ENCODE data around the gene WDR17.

Gene WDR17

DNA sequence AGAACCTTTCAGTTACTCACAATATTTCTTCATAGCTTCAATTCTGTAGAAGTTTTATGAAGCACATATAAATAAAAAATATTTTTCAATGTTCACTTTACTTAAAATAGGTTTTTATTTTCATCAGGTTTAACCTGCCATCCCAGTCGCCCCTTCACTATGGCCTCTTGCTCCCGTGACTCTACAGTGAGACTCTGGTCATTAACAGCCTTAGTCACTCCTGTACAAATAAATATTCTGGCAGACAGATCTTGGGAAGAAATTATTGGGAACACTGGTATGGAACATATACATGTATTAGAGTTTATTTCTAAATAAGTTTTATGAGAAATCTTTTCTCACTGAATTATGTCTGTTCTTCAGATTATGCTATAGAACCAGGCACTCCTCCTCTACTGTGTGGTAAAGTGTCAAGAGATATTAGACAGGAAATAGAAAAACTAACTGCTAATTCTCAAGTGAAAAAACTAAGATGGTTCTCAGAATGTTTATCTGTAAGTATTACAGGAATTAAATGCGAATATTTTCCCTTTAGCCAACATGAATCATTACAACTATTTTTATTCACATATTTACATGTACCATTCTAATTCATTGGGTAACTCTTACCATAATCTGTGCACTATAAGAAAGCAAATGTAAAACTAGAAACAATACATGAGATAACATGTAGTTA lies 84.2 kb downstream of the WDR17 start:
- H3K9me3 Mint-ChIP-seq: no peaks in the 10 kb centered on the region
- H3K27me3 Mint-ChIP-seq: no peaks in the 10 kb centered on the region
- H3K4me3 Mint-ChIP-seq: no peak overlapping the region
- no peaks in the 10 kb centered on the region for H3K36me3 Mint-ChIP-seq
- H3K27ac Mint-ChIP-seq: no peak overlapping the region
- no peaks in the 10 kb centered on the region for H3K4me1 Mint-ChIP-seq

DNA sequence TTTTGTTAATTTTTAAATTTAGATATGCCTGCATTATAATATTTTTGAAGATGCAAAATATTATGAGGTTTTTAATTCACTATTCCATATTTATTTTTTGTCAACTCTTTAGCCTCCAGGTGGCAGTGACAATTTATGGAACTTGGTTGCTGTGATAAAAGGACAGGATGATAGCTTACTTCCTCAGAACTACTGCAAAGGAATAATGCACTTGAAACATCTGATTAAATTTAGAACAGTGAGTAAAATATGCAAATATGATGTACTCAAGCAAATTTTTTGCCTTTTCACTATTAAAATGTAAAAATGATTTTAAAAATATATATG lies 84.7 kb downstream of the WDR17 start:
- no peaks in the 10 kb centered on the region for H3K36me3 Mint-ChIP-seq
- no peak overlapping the region for H3K4me3 Mint-ChIP-seq
- no peaks in the 10 kb centered on the region for H3K9me3 Mint-ChIP-seq
- H3K27ac Mint-ChIP-seq: no peak overlapping the region
- H3K27me3 Mint-ChIP-seq: no peaks in the 10 kb centered on the region
- no peaks in the 10 kb centered on the region for H3K4me1 Mint-ChIP-seq

DNA sequence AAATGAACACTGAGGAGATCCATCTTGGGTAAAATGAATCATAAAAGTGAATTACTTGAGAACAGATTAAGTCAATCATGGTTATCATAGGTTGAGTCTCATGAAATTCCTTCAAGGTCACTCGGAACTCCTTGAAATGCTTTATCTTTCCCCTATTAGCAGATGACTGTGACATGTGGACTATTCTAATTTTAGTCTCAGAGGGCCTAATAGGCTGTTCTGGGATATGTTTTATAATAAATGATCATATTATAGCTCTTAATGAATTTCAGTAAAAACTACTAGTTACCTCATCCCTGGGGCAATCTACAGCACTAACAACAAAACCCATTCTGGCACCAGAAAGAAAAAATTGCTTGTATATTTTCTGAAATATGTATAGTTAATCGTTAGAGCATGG lies 85.1 kb downstream of the WDR17 start:
- Mint-ChIP-seq H3K9me3 (no peaks in the 10 kb centered on the region), H3K27ac (no peak overlapping the region), H3K4me1 (no peaks in the 10 kb centered on the region), H3K27me3 (no peaks in the 10 kb centered on the region), H3K36me3 (no peaks in the 10 kb centered on the region), H3K4me3 (no peak overlapping the region)

DNA sequence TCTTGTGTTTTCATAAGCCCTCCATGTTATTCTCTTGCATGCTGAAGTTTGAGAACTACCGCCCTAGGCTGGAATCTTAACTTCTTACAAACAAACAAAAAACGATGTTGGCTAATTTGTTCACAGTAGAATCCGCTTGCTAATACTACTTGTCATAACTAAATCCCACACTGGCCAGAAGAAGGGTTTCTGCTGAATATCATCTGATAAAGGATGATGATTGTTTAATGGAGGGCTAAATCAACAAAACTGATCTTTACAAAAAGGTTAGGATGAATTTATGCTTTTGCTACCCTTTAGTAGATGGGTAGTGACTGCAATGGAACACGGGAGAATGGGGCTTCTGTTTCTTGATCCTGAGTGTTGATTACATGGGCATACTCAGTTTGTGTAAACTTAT lies 87.5 kb downstream of the WDR17 start:
- H3K4me3 Mint-ChIP-seq: no peak overlapping the region
- no peak overlapping the region for H3K27ac Mint-ChIP-seq
- no peaks in the 10 kb centered on the region for H3K36me3 Mint-ChIP-seq
- no peaks in the 10 kb centered on the region for H3K9me3 Mint-ChIP-seq
- H3K4me1 Mint-ChIP-seq: no peaks in the 10 kb centered on the region
- no peaks in the 10 kb centered on the region for H3K27me3 Mint-ChIP-seq

DNA sequence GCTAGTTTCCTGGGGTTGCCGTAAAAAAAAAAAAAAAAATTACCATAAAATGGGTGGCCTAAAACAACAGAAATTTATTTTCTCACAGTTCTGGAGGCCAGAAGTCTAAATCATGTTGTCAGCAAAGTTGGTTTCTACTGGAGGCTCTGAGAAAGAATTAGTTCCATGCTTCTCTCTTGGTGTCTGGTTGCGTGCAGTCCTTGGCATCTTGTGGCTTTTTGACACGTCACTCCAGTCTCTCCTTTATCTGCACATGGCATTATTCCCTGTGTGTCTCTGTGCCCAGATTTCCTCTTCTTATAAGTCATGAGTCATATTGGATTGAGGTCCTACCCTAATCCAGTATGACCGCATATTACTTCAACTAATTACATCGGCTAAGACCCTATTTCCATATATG lies 91.0 kb downstream of the WDR17 start:
- Mint-ChIP-seq H3K9me3 (no peaks in the 10 kb centered on the region), H3K36me3 (no peaks in the 10 kb centered on the region), H3K4me3 (no peak overlapping the region), H3K4me1 (no peaks in the 10 kb centered on the region), H3K27ac (no peak overlapping the region), H3K27me3 (peaks cover 2% of the 10 kb centered on the region)

DNA sequence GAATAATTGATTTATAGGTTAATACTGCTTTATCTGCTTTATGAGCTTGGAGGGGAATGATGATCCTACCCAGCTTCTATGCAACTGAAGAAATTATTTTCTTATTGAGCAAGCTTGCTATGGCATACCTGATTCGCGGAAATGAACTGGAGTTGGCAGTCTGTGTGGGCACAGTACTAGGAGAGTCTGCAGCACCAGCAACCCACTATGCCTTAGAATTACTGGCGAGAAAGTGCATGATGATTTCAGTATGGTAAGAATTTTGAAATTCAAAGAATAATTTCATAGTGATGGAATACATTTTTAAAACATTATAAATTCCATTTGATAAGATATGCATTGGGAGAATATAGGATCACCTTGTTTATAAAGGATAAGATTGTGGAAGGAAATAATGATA lies 97.4 kb downstream of the WDR17 start:
- no peaks in the 10 kb centered on the region for H3K36me3 Mint-ChIP-seq
- peaks cover 2% of the 10 kb centered on the region for H3K27me3 Mint-ChIP-seq
- H3K9me3 Mint-ChIP-seq: no peaks in the 10 kb centered on the region
- no peak overlapping the region for H3K27ac Mint-ChIP-seq
- H3K4me1 Mint-ChIP-seq: no peaks in the 10 kb centered on the region
- no peak overlapping the region for H3K4me3 Mint-ChIP-seq

DNA sequence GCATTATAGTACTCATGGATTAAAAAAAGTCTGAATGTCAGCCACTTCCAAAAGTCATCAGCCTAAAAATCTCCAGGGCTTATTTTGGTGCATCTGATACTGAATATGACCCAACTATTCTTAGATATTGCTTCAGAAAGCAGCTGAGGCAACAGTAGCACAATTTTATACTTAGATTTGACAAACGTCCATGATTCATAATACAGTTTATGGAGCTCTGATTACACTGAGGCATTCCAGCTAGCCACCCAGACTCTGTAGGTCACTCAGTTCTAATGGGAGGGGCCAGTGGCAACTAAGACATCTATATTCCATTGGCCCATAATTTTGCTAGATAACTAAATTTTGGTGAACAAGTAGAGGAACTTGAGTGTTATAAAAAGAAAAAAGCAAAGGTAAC lies 119.4 kb downstream of the WDR17 start:
- H3K36me3 Mint-ChIP-seq: no peaks in the 10 kb centered on the region
- H3K4me1 Mint-ChIP-seq: peaks cover 11% of the 10 kb centered on the region
- H3K9me3 Mint-ChIP-seq: no peaks in the 10 kb centered on the region
- H3K27me3 Mint-ChIP-seq: peaks cover 12% of the 10 kb centered on the region
- no peak overlapping the region for H3K4me3 Mint-ChIP-seq
- no peak overlapping the region for H3K27ac Mint-ChIP-seq

DNA sequence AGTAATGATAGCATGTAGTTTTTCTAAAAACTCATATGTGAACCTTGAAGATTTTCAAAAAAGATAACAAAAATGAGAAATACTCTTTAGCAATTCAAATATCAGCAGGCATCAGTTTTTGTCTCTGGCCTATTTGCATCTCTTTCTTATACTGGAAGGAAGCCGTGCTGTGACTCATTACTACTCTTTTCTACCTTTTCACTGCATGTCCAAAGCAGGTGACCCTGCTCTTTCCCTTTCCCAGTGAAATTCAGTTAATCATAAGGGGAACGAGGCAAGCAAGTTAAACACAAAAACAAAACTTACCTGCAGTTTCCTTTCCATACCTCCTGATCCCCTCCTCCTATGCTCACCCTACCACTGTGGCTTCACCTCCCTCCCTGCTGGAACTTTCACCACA lies 120.4 kb downstream of the WDR17 start:
- H3K27me3 Mint-ChIP-seq: peaks cover 12% of the 10 kb centered on the region
- no peaks in the 10 kb centered on the region for H3K36me3 Mint-ChIP-seq
- H3K4me1 Mint-ChIP-seq: peaks cover 11% of the 10 kb centered on the region
- H3K9me3 Mint-ChIP-seq: no peaks in the 10 kb centered on the region
- H3K27ac Mint-ChIP-seq: peak overlapping the region; percentile 63
- H3K4me3 Mint-ChIP-seq: no peak overlapping the region

DNA sequence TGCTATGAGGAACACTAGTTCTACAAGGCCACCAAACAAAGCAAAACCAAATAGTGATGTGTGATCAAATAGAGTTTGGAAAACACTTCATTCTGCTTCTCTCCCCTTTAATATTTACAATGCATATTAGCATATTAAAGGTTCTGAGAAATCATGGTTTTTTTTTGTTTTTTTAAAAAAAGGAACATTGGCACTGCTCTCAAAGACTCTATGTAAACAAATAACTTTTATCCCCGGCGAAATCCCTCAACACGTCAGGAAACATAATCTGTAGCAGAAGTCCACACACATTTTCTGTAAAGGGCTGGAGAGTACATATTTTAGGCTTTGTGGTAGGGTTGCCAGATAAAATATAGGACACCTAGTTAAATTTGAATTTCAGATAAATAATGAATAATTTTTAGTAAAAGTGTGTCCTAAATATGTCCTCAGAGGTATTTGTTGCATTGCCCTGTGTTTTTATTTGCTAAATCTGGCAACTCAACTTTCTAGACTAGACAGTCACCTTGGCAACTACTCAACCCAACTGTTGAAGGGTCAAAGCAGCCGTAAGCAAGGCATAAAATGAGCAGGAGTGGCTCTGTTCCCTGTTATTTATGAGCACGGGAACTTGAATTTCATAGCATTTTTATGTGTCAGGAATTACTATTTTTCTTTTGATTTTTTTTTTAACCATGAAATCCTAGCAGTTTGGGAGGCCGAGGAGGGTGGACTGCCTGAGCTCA lies 121.2 kb downstream of the WDR17 start:
- Mint-ChIP-seq H3K27me3 (peaks cover 14% of the 10 kb centered on the region), H3K27ac (no peak overlapping the region), H3K9me3 (no peaks in the 10 kb centered on the region), H3K4me1 (peaks cover 11% of the 10 kb centered on the region), H3K4me3 (no peak overlapping the region), H3K36me3 (no peaks in the 10 kb centered on the region)

DNA sequence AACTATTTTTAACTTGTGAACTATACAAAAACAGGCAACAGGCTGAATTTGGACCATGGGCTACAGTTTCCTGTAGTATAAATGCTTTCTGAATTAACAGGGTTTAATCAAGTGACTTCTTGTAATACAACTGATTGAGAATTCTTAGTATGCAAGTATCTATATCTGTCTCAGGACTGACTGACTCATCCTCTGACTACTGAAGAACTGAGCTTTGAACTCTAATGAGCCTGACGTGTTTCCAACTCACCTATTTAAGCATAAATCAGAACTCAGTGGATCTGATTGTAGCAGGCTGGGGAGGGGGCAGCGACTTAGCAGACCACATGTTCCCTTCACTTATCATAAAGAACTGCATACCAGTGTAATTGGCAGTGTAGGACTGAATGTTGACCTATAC lies 122.0 kb downstream of the WDR17 start:
- H3K4me3 Mint-ChIP-seq: no peak overlapping the region
- no peaks in the 10 kb centered on the region for H3K36me3 Mint-ChIP-seq
- H3K4me1 Mint-ChIP-seq: peaks cover 11% of the 10 kb centered on the region
- H3K27me3 Mint-ChIP-seq: peaks cover 18% of the 10 kb centered on the region
- no peaks in the 10 kb centered on the region for H3K9me3 Mint-ChIP-seq
- no peak overlapping the region for H3K27ac Mint-ChIP-seq

DNA sequence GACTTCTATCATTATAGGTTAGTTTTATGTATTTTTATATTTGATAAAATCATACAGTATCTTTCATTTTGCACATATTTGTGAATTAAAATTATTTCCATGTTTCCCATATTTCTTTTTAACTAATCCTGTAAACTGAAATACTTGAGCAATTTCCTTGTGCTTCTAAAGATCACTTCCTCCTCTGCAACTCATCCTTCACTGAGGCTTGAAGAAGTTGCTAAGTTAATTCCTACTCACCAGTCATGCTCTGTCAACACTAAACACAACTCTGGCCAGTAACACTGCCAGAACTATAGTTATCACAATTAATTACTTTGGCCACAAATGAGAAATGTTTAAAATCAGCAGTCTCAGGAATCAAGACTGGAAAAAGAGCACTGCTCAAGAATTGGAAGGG lies 123.0 kb downstream of the WDR17 start:
- Mint-ChIP-seq H3K4me3 (no peak overlapping the region), H3K4me1 (peaks cover 20% of the 10 kb centered on the region), H3K27me3 (peaks cover 18% of the 10 kb centered on the region), H3K9me3 (no peaks in the 10 kb centered on the region), H3K27ac (no peak overlapping the region), H3K36me3 (no peaks in the 10 kb centered on the region)

DNA sequence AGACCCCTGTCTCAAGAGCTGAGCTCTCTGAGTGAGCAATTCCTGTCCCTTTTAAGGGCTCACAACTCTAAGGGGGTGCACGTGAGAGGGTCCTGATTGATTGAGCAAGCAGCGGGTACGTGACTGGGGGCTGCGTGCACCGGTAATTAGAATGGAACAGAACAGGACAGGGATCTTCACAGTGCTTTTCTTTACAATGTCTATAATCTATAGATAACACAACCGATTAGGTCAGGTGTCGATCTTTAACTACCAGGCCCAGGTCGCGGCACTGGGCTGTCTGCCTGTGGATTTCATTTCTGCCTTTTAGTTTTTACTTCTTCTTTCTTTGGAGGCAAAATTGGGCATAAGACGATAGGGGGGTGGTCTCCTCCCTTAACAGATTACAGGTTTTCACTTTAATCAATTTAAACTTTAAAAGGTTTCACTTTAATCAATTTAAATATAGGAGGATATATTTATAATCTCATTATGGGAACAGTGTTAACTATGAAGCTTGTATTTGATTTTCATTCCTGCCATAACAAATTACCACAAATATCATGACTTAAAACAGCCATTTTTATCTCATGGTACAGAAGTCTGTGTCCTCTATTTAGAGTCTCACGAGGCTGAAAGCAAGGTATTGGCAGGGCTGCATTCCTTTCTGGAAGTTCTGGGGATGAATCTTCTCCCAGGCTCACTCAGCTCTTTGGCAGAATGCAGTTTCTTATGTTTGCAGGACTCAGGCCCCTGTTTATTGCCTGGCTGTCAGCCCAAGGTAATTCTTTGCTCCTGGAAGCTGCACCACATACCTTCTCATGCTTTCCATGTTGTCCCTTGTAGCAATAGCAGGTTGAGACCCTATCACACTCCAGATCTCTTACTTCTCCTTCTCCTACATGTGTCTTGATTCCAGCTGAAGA lies 124.5 kb downstream of the WDR17 start:
- H3K4me3 Mint-ChIP-seq: no peak overlapping the region
- peaks cover 15% of the 10 kb centered on the region for H3K27me3 Mint-ChIP-seq
- no peak overlapping the region for H3K27ac Mint-ChIP-seq
- H3K4me1 Mint-ChIP-seq: peaks cover 29% of the 10 kb centered on the region
- no peaks in the 10 kb centered on the region for H3K9me3 Mint-ChIP-seq
- no peaks in the 10 kb centered on the region for H3K36me3 Mint-ChIP-seq

DNA sequence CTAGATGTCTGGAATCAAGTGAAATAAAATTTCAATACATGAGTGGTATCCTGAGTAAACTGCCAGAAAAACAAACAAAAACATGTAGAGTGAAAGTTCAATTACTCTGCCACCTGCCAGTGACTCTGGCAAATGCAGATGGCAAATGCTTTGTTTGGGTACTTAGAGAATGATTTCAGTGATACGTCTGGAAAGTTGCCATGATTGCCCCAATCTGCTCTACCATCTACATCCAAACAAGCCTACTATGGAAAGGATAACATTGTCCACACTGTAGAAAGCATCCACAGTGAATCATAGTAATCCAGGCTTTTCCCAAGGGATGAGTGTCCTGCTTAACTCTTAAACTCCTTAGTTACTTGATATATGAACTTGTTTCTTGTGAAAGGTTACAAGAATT lies 126.3 kb downstream of the WDR17 start:
- Mint-ChIP-seq H3K27ac (no peak overlapping the region), H3K36me3 (peaks cover 2% of the 10 kb centered on the region), H3K4me3 (no peak overlapping the region), H3K4me1 (peaks cover 33% of the 10 kb centered on the region), H3K27me3 (peaks cover 14% of the 10 kb centered on the region), H3K9me3 (peaks cover 5% of the 10 kb centered on the region)

DNA sequence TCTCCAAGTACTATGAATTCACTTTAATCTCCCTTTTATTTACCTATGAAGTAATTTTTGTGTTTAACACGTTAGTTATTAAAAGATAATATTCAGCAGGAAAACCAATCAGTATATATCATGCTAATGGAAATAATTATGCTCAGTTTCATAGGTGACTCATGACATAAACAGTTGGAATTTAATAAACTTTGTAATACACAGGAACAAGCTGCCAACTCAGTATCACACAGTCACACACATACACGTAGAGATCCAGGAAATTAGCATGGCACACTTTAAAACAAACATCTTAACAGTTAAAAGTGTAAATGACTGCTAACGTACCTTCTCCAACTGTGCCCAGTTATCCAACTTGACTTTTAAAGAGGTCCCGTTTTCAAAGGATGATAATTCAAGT lies 127.5 kb downstream of the WDR17 start:
- peaks cover 2% of the 10 kb centered on the region for H3K36me3 Mint-ChIP-seq
- H3K4me1 Mint-ChIP-seq: peaks cover 34% of the 10 kb centered on the region
- peaks cover 14% of the 10 kb centered on the region for H3K27me3 Mint-ChIP-seq
- H3K27ac Mint-ChIP-seq: peak overlapping the region; percentile 87
- H3K9me3 Mint-ChIP-seq: peaks cover 14% of the 10 kb centered on the region
- peak overlapping the region; percentile 33 for H3K4me3 Mint-ChIP-seq

DNA sequence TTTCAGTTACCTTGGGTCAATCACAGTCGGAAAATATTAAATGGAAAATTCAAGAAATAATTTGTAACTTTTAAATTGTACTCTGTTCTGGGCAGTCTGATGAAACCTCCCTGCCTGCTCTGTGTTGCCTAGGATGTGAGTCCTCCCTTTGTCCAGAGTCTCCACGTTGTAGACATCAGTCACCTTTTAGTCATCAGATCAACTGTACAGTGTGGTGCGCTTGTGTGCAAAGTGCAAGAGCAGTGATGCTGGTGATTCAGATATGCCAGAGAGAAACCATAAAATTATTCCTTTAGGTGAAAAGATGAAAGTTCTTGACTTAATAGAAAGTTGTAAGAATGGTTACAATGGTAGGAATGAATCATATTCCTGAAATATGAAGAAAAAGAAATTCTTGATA lies 128.3 kb downstream of the WDR17 start:
- H3K27me3 Mint-ChIP-seq: peaks cover 14% of the 10 kb centered on the region
- H3K9me3 Mint-ChIP-seq: peaks cover 14% of the 10 kb centered on the region
- H3K4me3 Mint-ChIP-seq: peak overlapping the region; percentile 79
- H3K27ac Mint-ChIP-seq: peak overlapping the region; percentile 96
- peaks cover 2% of the 10 kb centered on the region for H3K36me3 Mint-ChIP-seq
- peaks cover 34% of the 10 kb centered on the region for H3K4me1 Mint-ChIP-seq

All from activated naive CD4-positive, alpha-beta T cell treated with anti-CD3 and anti-CD28 coated beads, Interleukin-2, amount 50 U/mL, for 24 hours (primary cell).